Stimulated activated CD4-positive, alpha-beta T cell treated with anti-CD3 and anti-CD28 coated beads, Interleukin-4, amount 100 ng/mL, for 24 hours (primary cell): ENCODE measurements around the gene G3BP1.
A peak's percentile ranks its signal among the peaks of the same experiment; 100 is the strongest.
"Not testable (repeated sequence)": the region's sequence is repeated elsewhere in the genome, so short reads cannot be mapped to it uniquely, and the experiment has no call there.

ENCODE experiments used
- DNase-seq: peaks from one replicate; pipeline ENCODE4 v3.0.0-alpha.2; 2020

G3BP1 gene

DNA sequence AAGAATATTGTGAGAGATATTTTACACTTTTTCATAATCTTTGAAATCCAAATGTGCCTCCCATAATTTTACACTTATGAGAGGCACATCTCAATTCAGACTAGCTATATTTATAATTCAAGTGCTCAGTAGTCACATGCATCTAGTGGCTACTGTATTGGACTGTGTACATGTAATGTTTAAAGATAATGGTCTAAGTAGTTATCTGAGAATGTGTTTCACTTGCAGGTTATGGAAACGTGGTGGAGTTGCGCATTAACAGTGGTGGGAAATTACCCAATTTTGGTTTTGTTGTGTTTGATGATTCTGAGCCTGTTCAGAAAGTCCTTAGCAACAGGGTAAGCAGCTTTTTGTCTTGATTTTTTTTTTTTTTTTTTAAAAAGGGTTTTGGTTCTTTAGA is 28.8 kb downstream of the G3BP1 start:
- no peak for DNase-seq

GRCh38 chr5:151805414-151806223 is 33.9 kb downstream of the G3BP1 start:
- DNase-seq, result no peak

DNA sequence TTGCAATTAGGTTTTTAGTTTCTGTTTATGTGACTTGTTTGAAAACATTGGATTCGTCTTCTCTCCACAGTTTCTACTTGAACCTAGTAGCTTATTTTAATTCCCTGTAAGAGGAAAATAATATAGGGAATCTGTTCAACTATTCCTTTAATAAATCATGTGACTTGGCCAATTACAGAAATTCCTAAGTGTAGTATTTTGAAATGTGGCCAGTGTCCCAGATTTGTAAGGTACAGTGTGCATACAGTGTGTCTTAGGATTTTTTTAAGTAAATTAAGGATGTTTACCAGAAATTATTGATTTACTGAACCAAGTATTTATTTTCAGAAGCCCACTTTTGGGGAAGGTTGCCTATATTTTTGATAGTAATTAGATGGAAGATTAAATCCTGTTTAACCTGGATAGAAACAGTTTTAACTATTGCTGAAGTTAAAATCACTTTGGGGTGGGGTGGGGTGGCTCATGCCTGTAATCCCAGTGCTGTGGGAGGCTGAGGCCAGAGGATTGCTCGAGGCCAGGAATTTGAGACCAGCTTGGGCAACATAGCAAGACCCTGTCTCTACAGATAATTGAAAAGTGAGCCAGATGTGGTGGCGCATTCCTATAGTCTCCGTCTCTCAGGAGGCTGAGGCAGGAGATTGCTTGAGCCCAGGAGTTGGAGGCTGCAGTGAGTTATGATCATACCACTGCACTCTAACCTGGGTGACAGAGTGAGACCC is 36.9 kb downstream of the G3BP1 start:
- DNase-seq, result no peak

DNA sequence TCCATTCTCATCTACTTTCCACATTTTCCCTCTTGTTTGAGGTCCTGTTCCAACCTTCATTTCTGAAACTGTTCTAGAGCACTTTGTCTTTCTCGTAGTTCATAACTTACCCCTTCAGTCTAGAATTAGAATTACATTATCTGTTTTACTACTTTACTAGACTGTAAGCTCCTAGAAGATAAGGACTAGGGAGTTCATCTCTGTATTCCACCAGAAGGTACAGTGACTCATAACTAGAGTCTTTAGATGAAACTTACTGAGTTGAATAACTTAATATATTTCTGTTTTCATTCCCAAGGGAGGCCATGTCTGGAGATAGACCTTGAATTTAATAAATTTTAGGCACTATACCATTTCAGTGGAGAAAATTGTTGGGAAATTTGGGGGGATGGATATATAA is 38.7 kb downstream of the G3BP1 start:
- no peak for DNase-seq

DNA sequence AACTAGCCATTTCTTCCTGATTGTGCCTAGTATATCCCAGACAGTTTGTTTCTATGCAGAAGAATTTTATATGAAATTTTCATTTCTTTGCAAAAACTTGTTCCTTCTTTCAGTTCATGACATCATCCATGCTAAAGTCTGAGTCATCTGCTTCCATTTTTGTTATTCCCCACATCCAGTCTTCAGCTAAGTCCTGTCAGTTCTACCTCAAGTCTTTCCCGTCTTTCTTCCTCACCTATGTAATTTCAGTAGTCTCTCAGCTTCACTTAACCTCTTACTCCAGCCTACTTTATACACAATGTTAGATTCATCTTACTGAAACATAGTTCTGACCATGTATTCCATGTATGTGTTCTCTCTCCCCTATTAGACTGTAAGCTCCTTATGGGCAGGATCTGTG is 39.1 kb downstream of the G3BP1 start:
- no peak for DNase-seq

GRCh38 chr5:151811593-151812321 is 40.0 kb downstream of the G3BP1 start:
- no peak for DNase-seq

- no peak for DNase-seq
Measured at GRCh38 chr5:151812757-151813309, 41.1 kb downstream of the G3BP1 start.

GRCh38 chr5:151815051-151815450 is 43.3 kb downstream of the G3BP1 start:
- DNase-seq, result no peak

DNA sequence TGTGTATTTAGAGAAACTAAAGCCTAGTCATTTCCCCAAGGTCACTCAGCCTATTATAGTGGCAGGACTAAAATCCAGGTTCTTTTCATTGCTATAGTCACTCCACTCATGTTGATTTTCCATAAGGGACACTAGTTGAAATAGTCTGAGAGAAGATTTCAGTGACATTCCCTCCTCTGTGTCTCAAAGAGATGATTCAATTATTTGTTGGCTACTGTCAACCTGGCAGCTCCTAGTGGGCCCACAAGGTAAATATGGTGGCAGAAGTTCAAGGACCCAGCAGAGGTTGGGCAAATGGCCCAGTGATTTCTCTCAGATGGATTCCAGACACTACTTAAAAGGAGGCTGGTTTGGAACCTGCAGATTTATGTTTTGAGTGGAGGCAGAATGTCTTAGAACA is 48.1 kb downstream of the G3BP1 start:
- no peak for DNase-seq

GRCh38 chr5:151820271-151820670 is 48.5 kb downstream of the G3BP1 start:
- DNase-seq, result no peak

GRCh38 chr5:151820903-151821302 is 49.1 kb downstream of the G3BP1 start:
- no peak for DNase-seq

DNA sequence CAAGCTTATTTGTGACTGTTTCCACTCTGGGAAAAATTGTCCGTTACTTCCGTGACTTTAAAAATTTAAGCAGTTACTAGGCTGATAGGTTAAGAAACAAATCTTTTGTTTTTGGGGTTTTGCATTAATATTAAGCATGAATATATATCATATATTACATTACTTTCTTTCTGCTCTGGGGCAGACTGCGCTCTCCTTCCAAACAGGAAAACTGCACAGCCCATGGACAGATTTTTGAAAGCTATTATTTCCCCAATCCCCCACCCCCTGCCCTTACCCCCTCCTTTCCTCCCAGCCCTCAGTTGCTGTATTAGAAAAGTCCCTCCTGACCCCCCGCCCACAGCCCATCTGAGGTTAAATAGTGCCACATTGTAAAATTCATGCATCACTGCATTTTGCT is 50.4 kb downstream of the G3BP1 start:
- DNase-seq, result no peak

GRCh38 chr5:151825445-151825844 is 53.7 kb downstream of the G3BP1 start:
- peak; percentile 22 for DNase-seq

DNA sequence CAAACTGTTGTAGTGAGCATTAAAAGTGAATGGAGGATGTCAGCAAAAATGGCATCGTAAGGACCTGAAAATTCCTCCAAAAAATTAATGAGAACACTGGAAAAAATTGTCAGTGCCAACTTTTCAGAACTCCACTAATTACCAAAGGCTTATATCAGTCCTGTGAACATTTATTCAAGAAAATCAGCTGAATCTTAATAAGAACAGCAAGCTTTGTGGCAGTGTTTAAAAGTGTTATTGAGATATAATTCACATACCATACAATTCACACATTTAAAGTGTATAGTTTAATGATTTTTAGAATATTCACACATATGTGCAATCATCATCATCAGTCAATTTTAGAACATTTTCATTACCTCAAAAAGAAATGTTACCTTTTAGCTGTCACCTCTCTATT is 57.6 kb downstream of the G3BP1 start:
- DNase-seq, result no peak

GRCh38 chr5:151832843-151833242 is 61.1 kb downstream of the G3BP1 start:
- not testable (repeated sequence) for DNase-seq

- no peak for DNase-seq
Measured at GRCh38 chr5:151846765-151847164, 75.0 kb downstream of the G3BP1 start.

DNA sequence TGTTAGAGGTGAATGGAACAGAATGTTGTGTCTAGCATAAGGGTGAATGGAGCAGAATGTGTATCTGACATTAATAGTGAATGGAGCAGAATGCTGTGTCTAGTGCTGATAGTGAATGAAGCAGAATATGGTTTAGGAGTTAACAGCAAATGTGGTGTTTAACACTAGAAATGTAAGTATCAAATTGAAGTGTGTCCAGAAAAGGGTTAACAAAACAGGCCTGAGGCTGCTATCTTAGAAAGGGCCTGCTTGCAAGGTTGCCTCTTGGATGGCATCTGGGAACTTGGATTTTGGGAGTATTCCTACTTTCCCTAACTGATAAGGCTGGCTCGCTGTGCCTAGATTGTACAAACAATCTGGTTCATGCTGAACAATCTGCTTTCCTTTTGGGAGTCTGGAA is 76.1 kb downstream of the G3BP1 start:
- DNase-seq, result no peak

DNA sequence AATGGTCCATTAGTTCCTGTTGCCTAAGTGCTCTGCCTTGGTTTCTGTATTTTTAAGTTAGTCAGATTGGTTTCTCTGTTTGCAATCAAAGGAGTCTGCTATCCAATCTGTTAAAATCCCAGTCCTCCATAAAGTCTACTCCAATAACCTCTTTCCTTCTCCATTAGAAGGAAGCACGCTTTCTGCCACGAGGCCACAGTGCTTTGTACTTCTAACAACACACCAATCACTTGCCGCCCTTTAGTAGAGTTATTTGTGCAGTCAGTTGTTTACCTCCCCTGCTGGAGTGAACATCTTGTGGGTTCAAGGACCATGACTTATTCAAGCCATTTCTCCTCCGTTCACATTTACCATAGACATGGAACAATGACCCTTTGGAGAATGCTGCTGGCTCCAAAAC is 83.9 kb downstream of the G3BP1 start:
- DNase-seq, result no peak

DNA sequence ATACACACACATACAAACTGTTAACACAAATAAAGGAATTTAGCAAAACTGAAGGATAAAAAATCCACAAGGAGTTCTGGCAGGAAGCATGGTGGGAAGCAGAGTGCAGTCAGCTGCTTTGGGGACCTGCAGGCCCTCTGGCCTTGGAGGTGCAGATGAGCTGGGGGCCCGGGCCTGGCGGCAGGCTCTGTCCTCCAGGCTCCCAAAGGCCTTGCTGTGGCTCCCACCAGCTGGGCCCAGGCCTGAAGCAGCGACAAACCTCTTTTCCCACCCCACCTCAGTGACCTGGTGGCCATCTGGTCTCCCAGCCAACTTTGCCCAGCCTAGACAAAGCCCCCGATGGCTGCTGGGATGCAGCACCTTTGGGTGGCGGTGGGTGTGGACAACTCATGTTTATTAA is 85.1 kb downstream of the G3BP1 start:
- DNase-seq, result no peak

GRCh38 chr5:151860867-151861266 is 89.1 kb downstream of the G3BP1 start:
- DNase-seq, result not testable (repeated sequence)
